EH (cell line): ENCODE data around the gene SDHAF2.
A peak's percentile ranks its signal among the peaks of the same experiment; 100 is the strongest.
"Not testable (repeated sequence)": the region's sequence is repeated elsewhere in the genome, so short reads cannot be mapped to it uniquely, and the experiment has no call there.

Experiments used
- DNase-seq: peaks from one replicate; pipeline ENCODE4 v3.0.0-alpha.2; 2015; ENCODE audit warnings: low read depth

Gene SDHAF2

DNA sequence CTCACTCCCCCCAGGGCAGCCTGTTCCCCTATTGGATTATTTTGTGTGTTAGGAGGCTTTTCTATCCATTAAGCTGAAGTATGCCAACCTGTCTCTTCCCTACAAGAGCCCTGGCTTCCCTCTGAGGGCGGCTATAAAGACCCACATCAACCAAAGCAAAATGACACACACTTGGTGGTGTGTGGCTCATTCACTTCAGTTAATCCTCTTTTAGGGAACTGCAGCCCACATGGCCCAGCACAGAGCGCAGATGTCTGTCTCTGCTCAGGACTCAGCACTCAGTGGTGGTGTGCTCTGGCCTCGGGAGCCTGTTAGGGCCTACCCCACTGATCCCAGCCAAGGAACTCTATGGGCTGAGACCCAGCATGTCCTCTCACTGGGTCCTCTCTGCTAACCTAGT lies 46.4 kb downstream of the SDHAF2 start:
- no peak for DNase-seq

GRCh38 chr11:61477126-61477525 lies 47.2 kb downstream of the SDHAF2 start:
- DNase-seq, result peak; percentile 39

DNA sequence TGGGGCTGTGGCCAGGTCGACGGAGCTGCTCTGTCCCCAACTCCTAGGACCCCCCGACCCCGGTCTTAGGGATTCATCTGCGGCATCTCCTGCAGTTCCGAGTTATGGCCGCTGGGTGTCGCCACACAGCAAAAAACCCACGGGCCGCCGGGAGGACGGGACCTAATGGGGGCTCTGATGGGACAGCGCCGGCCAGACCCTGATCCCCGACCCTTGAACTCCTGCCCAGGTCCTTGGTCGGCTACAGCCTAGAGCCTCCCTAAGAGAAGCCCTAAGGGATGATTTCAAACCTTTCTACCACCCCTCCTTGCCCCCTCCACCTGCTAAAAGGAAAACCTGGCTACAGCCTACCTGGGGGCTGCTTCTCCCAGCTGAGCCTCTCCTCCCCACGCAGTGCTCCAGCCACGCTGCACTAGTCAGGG lies 47.8 kb downstream of the SDHAF2 start:
- peak; percentile 43 for DNase-seq

DNA sequence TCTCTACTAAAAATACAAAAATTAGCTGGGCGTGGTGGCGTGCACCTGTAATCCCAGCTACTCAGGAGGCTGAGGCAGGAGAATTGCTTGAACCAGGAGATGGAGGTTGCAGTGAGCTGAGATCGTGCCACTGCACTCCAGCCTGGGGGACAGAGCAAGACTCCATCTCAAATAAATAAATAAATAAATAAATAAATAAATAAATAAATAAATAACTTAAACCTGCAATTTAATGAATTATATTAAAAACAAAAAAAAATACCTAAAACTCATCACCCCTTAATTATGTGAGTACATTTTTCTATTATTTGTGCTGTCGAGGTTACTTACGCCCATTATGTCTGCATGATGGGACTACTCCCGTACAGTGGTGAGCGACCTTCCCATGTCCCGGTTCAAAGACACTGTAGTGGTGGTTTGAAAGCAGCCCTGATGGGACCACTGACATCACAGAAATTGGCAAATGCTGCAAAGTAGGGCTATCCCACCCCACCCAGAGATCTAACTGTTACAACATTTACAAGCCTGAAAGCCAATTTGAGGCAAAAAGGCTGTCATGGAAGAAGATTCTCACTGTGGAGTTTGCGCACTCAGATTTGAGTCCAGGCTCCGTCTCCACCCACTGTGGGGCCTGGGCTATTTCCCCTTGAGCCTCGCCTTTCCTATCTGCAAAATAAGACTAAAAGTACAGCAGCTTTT lies 49.6 kb downstream of the SDHAF2 start:
- DNase-seq, result not testable (repeated sequence)

GRCh38 chr11:61480261-61480993 lies 50.5 kb downstream of the SDHAF2 start:
- no peak for DNase-seq

DNA sequence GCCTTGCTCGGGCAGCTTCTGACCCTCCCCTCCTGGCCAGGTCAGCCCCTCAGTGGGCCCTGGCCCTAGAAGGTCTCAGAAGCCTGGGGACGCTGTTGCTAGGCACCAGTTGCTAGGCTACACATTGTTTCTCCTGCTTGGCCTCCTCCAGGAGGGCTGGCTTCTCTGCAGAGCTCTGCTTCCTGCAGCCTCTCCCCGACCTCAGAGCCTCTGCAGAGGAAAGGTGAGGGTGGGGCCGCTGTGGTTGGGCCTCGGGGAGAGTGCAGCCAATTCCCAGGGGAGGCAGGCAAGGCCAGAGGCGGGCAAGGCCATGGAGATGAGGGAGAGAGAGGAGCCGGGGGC lies 51.0 kb downstream of the SDHAF2 start:
- peak; percentile 20 for DNase-seq

GRCh38 chr11:61481806-61482205 lies 51.9 kb downstream of the SDHAF2 start:
- no peak for DNase-seq

DNA sequence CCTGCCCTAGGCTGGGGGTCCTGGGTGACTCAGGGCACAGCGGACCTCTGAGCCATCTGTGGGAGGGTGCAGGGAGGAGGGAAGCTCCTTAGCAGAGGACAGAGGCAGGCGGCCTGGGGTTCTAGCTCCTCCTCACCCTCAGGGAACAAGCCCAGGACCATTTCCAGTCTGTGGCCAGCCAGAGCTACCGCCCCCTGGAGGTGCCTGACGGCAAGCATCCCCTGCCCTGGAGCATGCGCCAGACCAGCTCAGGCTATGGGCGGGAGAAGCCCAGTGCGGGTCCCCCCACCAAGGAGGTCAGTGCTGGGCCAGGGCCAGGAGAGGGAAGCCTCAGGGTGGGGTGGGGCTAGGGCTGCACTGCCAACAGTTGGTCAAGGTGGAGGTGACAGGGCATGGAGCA lies 52.6 kb downstream of the SDHAF2 start:
- DNase-seq, result no peak

GRCh38 chr11:61484541-61484940 lies 54.6 kb downstream of the SDHAF2 start:
- no peak for DNase-seq

- no peak for DNase-seq
These were observed 55.2 kb downstream of the SDHAF2 start for GRCh38 chr11:61485080-61485479.

GRCh38 chr11:61486011-61486620 lies 56.2 kb downstream of the SDHAF2 start:
- DNase-seq, result no peak

- DNase-seq, result no peak
These were observed 56.9 kb downstream of the SDHAF2 start for GRCh38 chr11:61486779-61487178.

DNA sequence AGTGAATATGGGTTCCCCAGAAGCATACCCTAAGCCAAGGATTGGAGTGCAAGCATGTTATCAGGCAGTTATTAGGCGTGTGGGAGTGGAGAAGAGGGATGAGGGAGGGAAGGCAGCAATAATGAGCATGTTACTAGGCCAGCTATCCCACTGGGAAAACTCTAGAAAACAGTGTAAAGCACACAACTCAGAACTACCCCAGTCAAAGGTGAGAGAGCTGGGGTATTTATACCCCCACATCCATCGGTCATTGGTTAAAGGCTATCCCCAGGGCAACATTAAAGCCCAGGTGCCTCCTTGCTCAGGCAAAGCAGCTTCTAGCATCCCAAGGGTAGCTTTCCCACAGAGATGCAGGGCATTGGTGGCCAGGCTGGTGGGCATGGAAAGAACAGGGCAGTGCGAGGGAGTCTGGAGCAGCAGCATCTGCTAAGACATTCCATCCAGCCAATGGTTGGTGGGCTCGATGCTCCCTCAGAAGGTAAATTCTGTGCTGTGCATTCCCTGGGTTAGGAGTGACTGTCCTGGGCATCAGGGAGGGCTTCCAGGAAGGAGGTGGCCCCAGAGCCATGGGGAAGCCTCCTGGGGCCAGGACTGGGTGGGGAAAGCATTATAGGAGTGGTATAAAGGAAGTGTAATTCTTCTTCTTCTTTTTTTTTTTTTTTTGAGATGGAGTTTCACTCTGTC lies 57.6 kb downstream of the SDHAF2 start:
- DNase-seq, result no peak

- peak; percentile 27 for DNase-seq
These were observed 58.8 kb downstream of the SDHAF2 start for GRCh38 chr11:61488651-61489291.

- DNase-seq, result peak; percentile 45
These were observed 60.2 kb downstream of the SDHAF2 start for GRCh38 chr11:61489833-61490721.

DNA sequence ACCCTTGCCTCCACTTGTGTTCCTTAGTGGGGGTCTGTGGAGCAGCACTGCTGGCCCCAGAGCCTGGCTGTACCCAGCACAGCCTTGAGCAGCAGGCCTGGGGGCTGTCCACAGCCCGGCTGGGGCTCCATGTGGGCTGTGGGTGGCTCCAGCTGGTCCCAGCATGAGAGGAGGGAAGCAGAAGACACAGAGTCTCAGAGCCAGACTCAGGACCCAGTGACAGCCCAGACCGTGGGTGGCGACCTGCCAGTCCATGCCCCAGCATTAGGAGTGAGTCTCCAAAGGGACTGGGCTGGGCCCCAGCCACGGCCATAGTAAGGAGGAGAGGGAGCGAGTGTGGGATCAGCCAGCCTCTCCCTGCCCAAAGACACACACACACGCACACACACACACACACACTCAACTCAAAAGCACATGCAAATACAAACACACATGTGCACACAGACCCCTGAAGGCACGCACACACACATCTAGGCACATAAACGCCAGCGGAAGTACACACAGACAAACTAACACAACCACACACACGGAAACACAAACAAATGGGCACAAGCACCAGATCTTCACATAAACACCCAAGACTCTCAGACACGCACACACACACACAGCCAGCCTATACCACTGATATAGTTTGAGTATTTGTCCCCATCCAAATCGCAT lies 61.9 kb downstream of the SDHAF2 start:
- DNase-seq, result no peak

- DNase-seq, result no peak
These were observed 64.5 kb downstream of the SDHAF2 start for GRCh38 chr11:61494381-61494961.

GRCh38 chr11:61495801-61496601 lies 66.1 kb downstream of the SDHAF2 start:
- DNase-seq, result no peak
